Astrocyte (in vitro differentiated cells and primary cell): ENCODE results near the gene ADAMTS10. TPM values are rescaled to one million over a fixed set of nuclear protein-coding genes. Genes with fewer than 3 reads are reported as not detected.
"Not testable (repeated sequence)": the region's sequence is repeated elsewhere in the genome, so short reads cannot be mapped to it uniquely, and the experiment has no call there.

Experiments
- DNase-seq: peaks from one replicate; pipeline ENCODE4 v3.0.0-alpha.2; 2010; ENCODE audit warnings: low read depth
- FAIRE-seq: peaks from 2 replicates; lab custom pipeline; 2011; peaks lifted over from hg19 to GRCh38; lab: Jason Lieb, UNC
- H2AFZ ChIP-seq: 2 replicates; pipeline ENCODE4 v1.6.0; 2012; ENCODE audit warnings: low read depth, low read length, inconsistent platforms
- H3K27ac ChIP-seq: 2 replicates; pipeline ENCODE4 v1.5.1; 2011; ENCODE audit warnings: low read depth, low read length, inconsistent platforms
- H3K27me3 ChIP-seq: 2 replicates; pipeline ENCODE4 v1.6.0; 2011; ENCODE audit warnings: low read length, inconsistent platforms; ENCODE audit not compliant: insufficient read depth
- H3K36me3 ChIP-seq: 2 replicates; pipeline ENCODE4 v1.5.1; 2011; ENCODE audit warnings: low read length, inconsistent platforms; ENCODE audit not compliant: insufficient read depth
- H3K4me1 ChIP-seq: 2 replicates; pipeline ENCODE4 v1.5.1; 2011; ENCODE audit warnings: low read length, inconsistent platforms; ENCODE audit not compliant: insufficient read depth
- H3K4me2 ChIP-seq: 2 replicates; pipeline ENCODE4 v1.6.0; 2012; ENCODE audit warnings: low read length, inconsistent platforms
- H3K4me3 ChIP-seq: 2 replicates; pipeline ENCODE4 v1.5.1; 2011; ENCODE audit warnings: low read depth, mild to moderate bottlenecking, low read length, inconsistent platforms; ENCODE audit not compliant: insufficient read depth
- H3K79me2 ChIP-seq: 2 replicates; pipeline ENCODE4 v1.6.0; 2012; ENCODE audit warnings: mild to moderate bottlenecking, low read length, inconsistent platforms; ENCODE audit not compliant: insufficient read depth
- H3K9ac ChIP-seq: 2 replicates; pipeline ENCODE4 v1.6.0; 2012; ENCODE audit warnings: mild to moderate bottlenecking, low read length, inconsistent platforms
- H3K9me3 ChIP-seq: 2 replicates; pipeline ENCODE4 v1.5.1; 2012; ENCODE audit warnings: low read depth, mild to moderate bottlenecking, low read length, inconsistent platforms; ENCODE audit not compliant: insufficient read depth
- H4K20me1 ChIP-seq: 2 replicates; pipeline ENCODE4 v1.6.0; 2012; ENCODE audit warnings: low read length, inconsistent platforms; ENCODE audit not compliant: insufficient read depth
- H3K27ac Mint-ChIP-seq: one replicate; pipeline ENCODE4 v1.8.0; 2021; ENCODE audit warnings: mild to moderate bottlenecking, mixed read lengths; ENCODE audit not compliant: unreplicated experiment
- H3K27me3 Mint-ChIP-seq: one replicate; pipeline ENCODE4 v1.8.0; 2021; ENCODE audit warnings: low read depth, mixed read lengths; ENCODE audit not compliant: unreplicated experiment
- H3K36me3 Mint-ChIP-seq: one replicate; pipeline ENCODE4 v1.8.0; 2021; ENCODE audit warnings: low read depth, mixed read lengths; ENCODE audit not compliant: unreplicated experiment
- H3K4me1 Mint-ChIP-seq: one replicate; pipeline ENCODE4 v1.8.0; 2021; ENCODE audit warnings: low read depth, mixed read lengths; ENCODE audit not compliant: unreplicated experiment
- H3K4me3 Mint-ChIP-seq: one replicate; pipeline ENCODE4 v1.8.0; 2021; ENCODE audit warnings: mild to moderate bottlenecking, moderate library complexity, mixed read lengths; ENCODE audit not compliant: unreplicated experiment
- H3K9me3 Mint-ChIP-seq: one replicate; pipeline ENCODE4 v1.8.0; 2021; ENCODE audit warnings: mild to moderate bottlenecking, mixed read lengths; ENCODE audit not compliant: unreplicated experiment
- CTCF ChIP-seq: IDR thresholded peaks from 2 replicates; pipeline ENCODE4 v1.5.1; 2011; ENCODE audit warnings: low read depth, mild to moderate bottlenecking, inconsistent platforms, low read length, moderate library complexity; ENCODE audit not compliant: insufficient read depth
- EZH2 ChIP-seq: IDR thresholded peaks from 2 replicates; pipeline ENCODE4 v1.6.1; 2012; ENCODE audit warnings: mild to moderate bottlenecking, low read length, inconsistent platforms; ENCODE audit not compliant: insufficient read depth
- total RNA-seq: library from RNA; stranded (reverse); gene quantifications from 2 replicates; pipeline ENCODE4 v1.2.1, GENCODE V29; 2021

Gene ADAMTS10
- total RNA-seq, 1 donor from 2014 or later: 34.0 TPM

- Histone ChIP-seq H3K4me3 (no peak overlapping the region), H4K20me1 (no peaks in the 10 kb centered on the region), H3K27me3 (no peaks in the 10 kb centered on the region), H3K27ac (no peak overlapping the region), H3K36me3 (no peaks in the 10 kb centered on the region), H3K79me2 (no peaks in the 10 kb centered on the region), H3K9ac (no peak overlapping the region), H3K9me3 (no peaks in the 10 kb centered on the region), H2AFZ (no peak overlapping the region), H3K4me1 (no peaks in the 10 kb centered on the region), H3K4me2 (no peak overlapping the region)
- TF ChIP-seq EZH2 (no peak), CTCF (no peak)
- Mint-ChIP-seq H3K4me3 (no peak overlapping the region), H3K9me3 (no peaks in the 10 kb centered on the region), H3K27ac (no peak overlapping the region), H3K4me1 (no peaks in the 10 kb centered on the region), H3K27me3 (peaks cover 6% of the 10 kb centered on the region), H3K36me3 (peaks cover 3% of the 10 kb centered on the region)
- FAIRE-seq (no peak), DNase-seq (no peak)
Observed at GRCh38 chr19:8561075-8561764, 49.3 kb downstream of the ADAMTS10 start.

- Histone ChIP-seq H3K79me2 (no peaks in the 10 kb centered on the region), H3K4me3 (no peak overlapping the region), H3K4me2 (no peak overlapping the region), H3K9ac (no peak overlapping the region), H3K27ac (no peak overlapping the region), H3K27me3 (no peaks in the 10 kb centered on the region), H3K36me3 (no peaks in the 10 kb centered on the region), H2AFZ (no peak overlapping the region), H3K4me1 (no peaks in the 10 kb centered on the region), H4K20me1 (no peaks in the 10 kb centered on the region), H3K9me3 (no peaks in the 10 kb centered on the region)
- no peaks in the 10 kb centered on the region for H3K9me3 Mint-ChIP-seq
- FAIRE-seq (no peak), DNase-seq (no peak)
- no peak overlapping the region for H3K4me3 Mint-ChIP-seq
- no peak for TF ChIP-seq EZH2
- no peak for TF ChIP-seq CTCF
- H3K27me3 Mint-ChIP-seq: peaks cover 4% of the 10 kb centered on the region
- peaks cover 3% of the 10 kb centered on the region for H3K36me3 Mint-ChIP-seq
- H3K27ac Mint-ChIP-seq: no peak overlapping the region
- no peaks in the 10 kb centered on the region for H3K4me1 Mint-ChIP-seq
Observed at GRCh38 chr19:8558325-8558724, 52.2 kb downstream of the ADAMTS10 start.

- no peak overlapping the region for H3K4me2 ChIP-seq
- H3K9ac ChIP-seq: no peak overlapping the region
- Mint-ChIP-seq H3K36me3 (peaks cover 6% of the 10 kb centered on the region), H3K4me1 (no peaks in the 10 kb centered on the region), H3K4me3 (no peak overlapping the region), H3K27me3 (peaks cover 6% of the 10 kb centered on the region), H3K27ac (no peak overlapping the region), H3K9me3 (no peaks in the 10 kb centered on the region)
- no peaks in the 10 kb centered on the region for H3K27me3 ChIP-seq
- no peaks in the 10 kb centered on the region for H3K36me3 ChIP-seq
- no peaks in the 10 kb centered on the region for H3K4me1 ChIP-seq
- FAIRE-seq: no peak
- no peak overlapping the region for H3K27ac ChIP-seq
- no peak overlapping the region for H3K4me3 ChIP-seq
- H3K9me3 ChIP-seq: no peaks in the 10 kb centered on the region
- no peaks in the 10 kb centered on the region for H3K79me2 ChIP-seq
- no peak for TF ChIP-seq CTCF
- TF ChIP-seq EZH2: no peak
- no peak for DNase-seq
- no peak overlapping the region for H2AFZ ChIP-seq
- no peaks in the 10 kb centered on the region for H4K20me1 ChIP-seq
Observed at GRCh38 chr19:8557642-8558238, 52.8 kb downstream of the ADAMTS10 start.

GRCh38 chr19:8553729-8554128 lies 56.8 kb downstream of the ADAMTS10 start:
- H3K4me3 Mint-ChIP-seq, H4K20me1 ChIP-seq, H3K27me3 Mint-ChIP-seq, DNase-seq, H3K27me3 ChIP-seq, H3K4me1 ChIP-seq, H3K9ac ChIP-seq, H3K27ac Mint-ChIP-seq, H2AFZ ChIP-seq, H3K79me2 ChIP-seq, H3K4me1 Mint-ChIP-seq, H3K9me3 ChIP-seq, FAIRE-seq, H3K9me3 Mint-ChIP-seq, H3K36me3 ChIP-seq, H3K4me3 ChIP-seq, H3K27ac ChIP-seq, H3K4me2 ChIP-seq: not testable (repeated sequence)
- H3K36me3 Mint-ChIP-seq: peaks cover 15% of the 10 kb centered on the region
